ENCODE data around the gene FARS2. TPM values are rescaled to one million over a fixed set of nuclear protein-coding genes. Genes with fewer than 3 reads are reported as not detected.

The FARS2 gene
- total and polyA plus RNA-seq, 7 donors = 10.6 to 17.5 (median 14.4) TPM

DNA sequence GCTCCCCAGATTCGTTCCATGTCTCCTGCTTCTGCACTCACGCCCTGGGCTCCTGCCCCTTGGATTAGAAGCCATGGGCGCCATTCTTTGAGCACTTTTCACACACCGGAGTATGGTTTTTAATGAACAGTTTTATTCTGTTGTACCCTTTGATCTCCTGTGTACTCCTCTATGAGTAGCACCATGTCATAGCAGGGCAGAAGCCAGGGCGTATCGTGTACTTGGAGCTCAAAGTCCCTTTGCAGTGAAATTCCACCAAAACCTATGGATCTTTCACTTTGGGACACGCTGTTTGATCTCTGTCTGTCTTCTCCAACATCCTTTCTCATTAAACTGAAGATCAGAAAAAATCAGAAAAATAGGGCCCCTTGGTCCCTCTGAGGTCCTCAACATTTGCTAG lies 470.1 kb downstream of the FARS2 start:
- Histone ChIP-seq H3K27ac (no peak overlapping the region), H3K4me1 (peaks cover 5% of the 10 kb centered on the region), H3K4me3 (no peak overlapping the region), H3K27me3 (ENCODE audit: insufficient read depth in 3 of 3, low read length in 2 of 3) (no peaks in the 10 kb centered on the region), H3K9me3 (no peaks in the 10 kb centered on the region), H3K36me3 (ENCODE audit: insufficient read depth in 1 of 2, low read depth in 1 of 2) (no peaks in the 10 kb centered on the region)
- ATAC-seq (no peak), DNase-seq (no peak)
- WGBS, 3 donors = 97 to 99% (median 97%) methylated on average over 7 of the region's 7 CpGs
- intact Hi-C loops (cut with DNase I) = no loop called here
- TF ChIP-seq, protein P1, sequence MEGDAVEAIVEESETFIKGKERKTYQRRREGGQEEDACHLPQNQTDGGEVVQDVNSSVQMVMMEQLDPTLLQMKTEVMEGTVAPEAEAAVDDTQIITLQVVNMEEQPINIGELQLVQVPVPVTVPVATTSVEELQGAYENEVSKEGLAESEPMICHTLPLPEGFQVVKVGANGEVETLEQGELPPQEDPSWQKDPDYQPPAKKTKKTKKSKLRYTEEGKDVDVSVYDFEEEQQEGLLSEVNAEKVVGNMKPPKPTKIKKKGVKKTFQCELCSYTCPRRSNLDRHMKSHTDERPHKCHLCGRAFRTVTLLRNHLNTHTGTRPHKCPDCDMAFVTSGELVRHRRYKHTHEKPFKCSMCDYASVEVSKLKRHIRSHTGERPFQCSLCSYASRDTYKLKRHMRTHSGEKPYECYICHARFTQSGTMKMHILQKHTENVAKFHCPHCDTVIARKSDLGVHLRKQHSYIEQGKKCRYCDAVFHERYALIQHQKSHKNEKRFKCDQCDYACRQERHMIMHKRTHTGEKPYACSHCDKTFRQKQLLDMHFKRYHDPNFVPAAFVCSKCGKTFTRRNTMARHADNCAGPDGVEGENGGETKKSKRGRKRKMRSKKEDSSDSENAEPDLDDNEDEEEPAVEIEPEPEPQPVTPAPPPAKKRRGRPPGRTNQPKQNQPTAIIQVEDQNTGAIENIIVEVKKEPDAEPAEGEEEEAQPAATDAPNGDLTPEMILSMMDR (IDR thresholded peaks at IDR 0.05) = no peak

DNA sequence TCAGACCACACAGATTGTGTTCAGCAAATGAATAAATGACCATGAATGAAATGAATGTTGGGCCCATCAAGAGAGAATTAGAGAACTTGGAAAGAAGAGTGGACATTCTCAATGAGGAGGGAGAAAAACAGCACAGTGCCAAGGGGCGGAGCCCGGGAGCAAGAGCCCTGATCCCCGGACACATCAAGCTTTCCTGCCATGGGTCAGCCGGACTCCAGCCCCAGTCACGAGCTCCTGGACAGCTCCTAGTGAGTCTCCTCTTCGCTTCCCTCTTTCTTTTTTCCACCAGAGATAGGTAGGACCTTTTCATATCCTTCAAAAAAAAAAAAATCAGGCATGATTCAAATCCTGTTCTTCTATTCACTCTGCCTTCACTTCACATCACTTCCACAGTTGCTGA lies 471.2 kb downstream of the FARS2 start:
- no peak overlapping the region for H3K27ac ChIP-seq
- H3K4me3 ChIP-seq = no peak overlapping the region
- no peaks in the 10 kb centered on the region for H3K36me3 ChIP-seq (ENCODE audit: insufficient read depth in 1 of 2, low read depth in 1 of 2)
- TF ChIP-seq, protein P1 (IDR thresholded peaks at IDR 0.05) = no peak
- no peak for ATAC-seq
- WGBS, 3 donors = 65 to 81% (median 69%) methylated on average over 6 of the region's 6 CpGs
- no peak for DNase-seq
- H3K27me3 ChIP-seq (ENCODE audit: insufficient read depth in 3 of 3, low read length in 2 of 3) = no peaks in the 10 kb centered on the region
- intact Hi-C loops (cut with DNase I) = no loop called here
- H3K4me1 ChIP-seq = peaks cover 5% of the 10 kb centered on the region
- H3K9me3 ChIP-seq = no peaks in the 10 kb centered on the region

DNA sequence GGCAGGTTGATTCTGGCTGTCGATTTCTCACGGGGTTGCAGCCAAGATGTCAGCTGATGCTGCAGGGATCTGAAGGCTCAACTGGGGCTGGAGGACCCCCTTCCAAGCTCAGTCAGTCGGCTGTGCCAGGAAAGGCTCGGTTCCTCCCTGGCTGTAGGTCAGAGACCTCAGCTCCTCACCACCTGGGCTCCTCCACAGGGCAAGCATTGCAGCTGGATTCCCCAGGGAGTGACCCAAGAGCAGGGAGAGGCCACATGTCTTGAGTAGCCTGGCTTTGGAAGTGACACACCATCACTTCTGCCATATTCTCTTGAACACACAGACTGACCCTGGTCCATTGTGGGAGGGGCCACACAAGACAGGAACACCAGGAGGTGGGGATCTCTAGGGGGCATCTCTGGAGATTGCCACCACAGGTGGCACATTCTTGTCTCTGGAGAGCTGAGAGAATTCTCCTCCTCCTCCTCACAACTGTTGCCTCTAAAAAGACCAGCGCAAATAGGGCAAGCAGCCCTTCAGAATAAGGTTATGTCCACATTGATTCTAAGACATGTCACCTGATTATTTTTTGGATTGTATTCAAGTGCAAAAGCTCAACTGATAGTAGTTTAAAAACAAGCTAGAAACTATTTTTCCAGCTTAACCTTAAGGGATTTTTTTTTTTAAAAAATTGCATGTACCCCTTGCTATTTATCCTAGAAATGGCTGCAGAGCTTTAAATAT lies 474.9 kb downstream of the FARS2 start:
- Histone ChIP-seq H3K4me3 (no peak overlapping the region), H3K36me3 (ENCODE audit: insufficient read depth in 1 of 2, low read depth in 1 of 2) (no peaks in the 10 kb centered on the region), H3K27me3 (ENCODE audit: insufficient read depth in 3 of 3, low read length in 2 of 3) (no peaks in the 10 kb centered on the region), H3K27ac (no peak overlapping the region), H3K4me1 (no peaks in the 10 kb centered on the region), H3K9me3 (no peaks in the 10 kb centered on the region)
- DNase-seq = no peak
- WGBS, 3 donors = 61 to 72% (median 69%) methylated on average over 5 of the region's 5 CpGs
- TF ChIP-seq, protein P1 (IDR thresholded peaks at IDR 0.05) = no peak
- intact Hi-C loops (cut with DNase I) = no loop called here
- ATAC-seq = no peak

DNA sequence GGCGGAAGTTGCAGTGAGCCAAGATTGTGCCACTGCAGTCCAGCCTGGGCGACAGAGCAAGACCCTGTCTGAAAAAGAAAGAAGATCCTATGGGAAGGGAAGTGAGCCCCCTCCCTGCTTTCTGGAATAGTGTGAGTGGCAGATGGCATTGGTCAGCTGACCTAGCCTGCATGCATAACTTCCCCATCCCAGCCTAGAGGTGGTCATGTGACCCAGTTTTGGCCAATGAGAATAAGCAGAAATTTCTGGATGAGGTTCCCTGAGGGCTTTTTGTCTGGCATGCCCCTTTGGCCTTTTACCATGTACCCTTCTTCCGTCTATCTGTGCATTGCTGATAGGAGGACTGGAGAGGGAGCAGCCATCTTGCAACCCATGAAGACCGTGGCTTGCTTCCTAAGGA lies 476.1 kb downstream of the FARS2 start:
- Histone ChIP-seq H3K27me3 (ENCODE audit: insufficient read depth in 3 of 3, low read length in 2 of 3) (no peaks in the 10 kb centered on the region), H3K9me3 (no peaks in the 10 kb centered on the region), H3K36me3 (ENCODE audit: insufficient read depth in 1 of 2, low read depth in 1 of 2) (no peaks in the 10 kb centered on the region), H3K4me1 (no peaks in the 10 kb centered on the region), H3K27ac (no peak overlapping the region), H3K4me3 (no peak overlapping the region)
- DNase-seq (no peak), ATAC-seq (no peak)
- WGBS, 3 donors = 95 to 98% (median 97%) methylated on average over 4 of the region's 4 CpGs
- intact Hi-C loops (cut with DNase I) = no loop called here
- TF ChIP-seq, protein P1 (IDR thresholded peaks at IDR 0.05) = no peak

DNA sequence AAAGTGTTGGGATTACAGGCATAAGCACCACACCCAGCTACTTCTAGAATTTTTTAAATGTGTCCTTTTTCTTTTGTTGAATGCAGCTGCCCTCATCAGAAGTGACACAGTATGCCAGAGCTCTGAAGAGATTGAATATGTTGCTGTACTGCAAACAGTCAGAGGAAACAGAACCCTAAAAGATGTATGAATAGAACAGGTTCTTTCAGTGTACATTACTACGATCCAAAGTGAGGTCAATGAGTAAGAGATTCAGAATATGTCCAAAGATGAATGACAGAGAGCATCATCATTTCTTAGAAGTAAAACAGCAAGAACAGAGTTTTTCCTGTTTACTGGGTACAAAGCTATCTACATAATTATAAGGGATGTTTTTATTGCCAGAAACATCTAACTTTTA lies 476.9 kb downstream of the FARS2 start:
- DNase-seq (no peak), ATAC-seq (no peak)
- Histone ChIP-seq H3K9me3 (no peaks in the 10 kb centered on the region), H3K4me1 (no peaks in the 10 kb centered on the region), H3K27ac (no peak overlapping the region), H3K4me3 (no peak overlapping the region), H3K27me3 (ENCODE audit: insufficient read depth in 3 of 3, low read length in 2 of 3) (no peaks in the 10 kb centered on the region), H3K36me3 (ENCODE audit: insufficient read depth in 1 of 2, low read depth in 1 of 2) (no peaks in the 10 kb centered on the region)
- intact Hi-C loops (cut with DNase I) = no loop called here
- TF ChIP-seq, protein P1 (IDR thresholded peaks at IDR 0.05) = no peak
- 92 to 97% (median 95%) methylated on average over 1 of the region's 1 CpG for WGBS, 3 donors
